Activated CD4-positive, alpha-beta T cell treated with anti-CD3 and anti-CD28 coated beads for 48 hours (primary cell): ENCODE data around the gene ARHGAP45.
"Not testable (repeated sequence)": the region's sequence is repeated elsewhere in the genome, so short reads cannot be mapped to it uniquely, and the experiment has no call there.

ENCODE experiments used
- DNase-seq: peaks from one replicate; pipeline ENCODE4 v3.0.0-alpha.2; 2020

ARHGAP45 gene

DNA sequence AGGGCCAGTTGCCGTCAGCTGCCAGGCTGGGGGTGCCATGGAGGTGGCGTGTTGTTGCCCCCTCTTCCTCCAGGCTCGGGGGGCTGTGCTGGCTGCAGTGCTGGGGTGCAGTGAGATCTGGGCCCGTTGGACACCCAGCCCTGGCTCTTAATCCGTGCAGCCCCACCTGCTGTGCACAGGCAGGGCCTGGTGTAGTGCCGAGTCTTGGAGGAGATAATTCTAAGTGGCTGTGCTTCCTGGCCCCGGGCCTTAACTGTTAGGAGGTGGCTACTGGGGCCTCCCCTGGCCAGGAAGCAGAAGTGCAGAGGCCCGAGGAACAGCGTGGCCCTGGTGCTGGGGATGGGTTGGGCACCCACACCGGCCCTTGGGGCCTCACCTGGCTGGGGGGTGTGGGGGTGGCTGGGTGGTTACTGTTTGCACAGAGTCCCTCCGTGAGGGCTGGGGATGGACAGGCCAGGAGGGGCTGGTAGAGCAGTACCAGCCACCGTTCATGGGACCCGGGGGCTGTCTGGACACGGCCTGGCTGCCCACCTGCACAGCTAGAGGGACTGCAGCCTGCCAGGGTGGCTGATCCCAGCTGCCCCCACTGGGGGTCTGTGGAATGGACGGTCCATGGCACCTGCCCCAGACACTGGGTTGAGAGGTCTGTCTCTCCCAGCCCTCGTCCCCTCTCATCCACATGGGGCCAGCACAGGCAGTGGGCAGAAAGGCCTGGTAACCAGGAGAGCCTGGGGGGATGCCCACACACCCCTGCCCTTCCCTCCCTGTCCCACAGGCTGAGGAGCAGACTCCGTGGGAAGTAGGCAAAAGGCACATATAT lies 40.1 kb downstream of the ARHGAP45 start:
- DNase-seq = no peak

DNA sequence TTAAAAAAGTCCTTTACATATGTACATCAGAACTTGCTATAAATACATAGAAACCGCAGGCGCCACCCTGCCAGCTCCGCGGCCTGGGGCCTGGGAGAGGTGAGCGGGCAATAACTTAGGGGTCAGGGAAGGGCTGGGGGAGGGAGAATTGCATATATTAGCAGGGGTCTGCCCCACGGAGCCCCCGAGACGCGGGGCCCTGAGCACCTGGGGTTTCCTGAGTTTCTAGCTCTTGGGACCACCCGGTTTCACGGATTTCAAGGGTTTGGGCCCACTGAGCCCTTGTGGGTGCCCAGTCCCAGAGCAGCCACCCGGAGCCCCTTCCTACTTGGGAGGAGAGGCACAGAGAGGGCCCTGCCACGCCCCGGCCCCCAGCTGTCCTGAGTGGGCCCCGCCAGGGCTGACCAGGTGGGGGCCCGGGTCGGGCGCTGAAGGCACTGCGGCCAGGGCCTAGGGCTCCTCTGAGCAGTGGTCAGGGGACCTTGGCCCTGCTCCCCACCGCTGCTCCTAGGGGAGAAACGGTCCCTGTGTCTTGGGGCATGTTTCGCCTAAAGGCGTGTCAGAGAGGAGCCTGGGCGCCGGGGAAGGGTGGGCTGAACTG lies 40.8 kb downstream of the ARHGAP45 start:
- no peak for DNase-seq

- DNase-seq = no peak
Measured at GRCh38 chr19:1108291-1109031, 41.5 kb downstream of the ARHGAP45 start.

DNA sequence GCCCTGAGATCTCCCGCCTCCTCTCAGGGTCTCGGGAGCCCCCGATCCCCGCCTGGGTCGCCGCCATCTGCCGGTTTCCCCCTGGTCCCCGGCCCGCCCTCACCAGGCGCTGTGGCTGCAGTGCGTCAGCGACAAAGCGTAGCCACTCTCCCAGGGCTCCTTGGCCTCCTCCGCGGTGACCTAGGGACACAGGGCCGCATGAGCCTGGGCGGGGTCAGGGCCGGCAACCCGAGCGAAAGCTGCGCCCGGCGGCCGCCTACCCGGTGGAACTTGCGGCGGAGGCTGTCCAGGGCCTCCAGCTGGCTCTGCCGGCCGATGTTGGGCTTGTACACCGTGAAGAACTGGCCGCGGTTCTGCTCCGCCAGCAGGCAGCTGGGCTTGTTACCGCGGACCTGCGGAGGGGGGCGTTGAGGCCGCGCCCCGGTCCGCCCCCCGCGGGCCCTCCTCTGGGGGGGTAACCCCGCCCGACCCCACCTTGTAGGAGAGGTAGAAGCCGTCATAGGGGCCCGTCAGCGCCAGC lies 42.1 kb downstream of the ARHGAP45 start:
- DNase-seq = no peak

- DNase-seq = no peak
Measured at GRCh38 chr19:1109697-1110671, 43.0 kb downstream of the ARHGAP45 start.

GRCh38 chr19:1110809-1111640 lies 44.1 kb downstream of the ARHGAP45 start:
- DNase-seq = no peak

DNA sequence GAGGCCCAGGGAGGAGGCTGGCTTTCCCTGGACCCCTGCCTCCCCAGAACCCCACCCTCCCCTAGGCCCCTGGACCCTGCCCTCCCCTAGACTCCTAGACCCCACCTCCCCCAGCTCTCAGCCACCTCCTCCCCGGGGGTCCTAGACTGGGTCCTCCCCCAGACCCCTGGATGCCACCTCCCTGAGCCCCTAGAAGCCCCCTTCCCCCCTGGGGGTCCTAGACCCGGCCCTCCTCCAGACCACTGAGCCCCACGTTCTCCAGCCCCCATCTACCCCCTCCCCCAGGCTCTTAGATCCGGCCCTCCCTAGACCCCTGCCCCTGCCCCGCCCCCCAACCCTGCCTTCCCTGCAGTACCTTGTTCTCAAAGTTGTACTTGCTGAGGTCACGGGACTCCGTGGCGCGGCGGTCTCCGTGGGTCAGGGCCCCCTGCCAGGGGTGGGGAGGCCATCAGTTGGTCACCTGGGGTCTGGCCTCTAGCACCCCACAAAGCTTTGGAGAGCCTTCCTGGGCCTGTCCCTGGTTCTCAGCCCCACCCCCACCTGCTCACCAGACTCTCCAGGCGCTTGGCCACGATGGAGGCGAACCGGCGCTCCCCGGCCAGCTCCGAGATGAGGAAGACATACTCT lies 44.8 kb downstream of the ARHGAP45 start:
- DNase-seq = no peak

DNA sequence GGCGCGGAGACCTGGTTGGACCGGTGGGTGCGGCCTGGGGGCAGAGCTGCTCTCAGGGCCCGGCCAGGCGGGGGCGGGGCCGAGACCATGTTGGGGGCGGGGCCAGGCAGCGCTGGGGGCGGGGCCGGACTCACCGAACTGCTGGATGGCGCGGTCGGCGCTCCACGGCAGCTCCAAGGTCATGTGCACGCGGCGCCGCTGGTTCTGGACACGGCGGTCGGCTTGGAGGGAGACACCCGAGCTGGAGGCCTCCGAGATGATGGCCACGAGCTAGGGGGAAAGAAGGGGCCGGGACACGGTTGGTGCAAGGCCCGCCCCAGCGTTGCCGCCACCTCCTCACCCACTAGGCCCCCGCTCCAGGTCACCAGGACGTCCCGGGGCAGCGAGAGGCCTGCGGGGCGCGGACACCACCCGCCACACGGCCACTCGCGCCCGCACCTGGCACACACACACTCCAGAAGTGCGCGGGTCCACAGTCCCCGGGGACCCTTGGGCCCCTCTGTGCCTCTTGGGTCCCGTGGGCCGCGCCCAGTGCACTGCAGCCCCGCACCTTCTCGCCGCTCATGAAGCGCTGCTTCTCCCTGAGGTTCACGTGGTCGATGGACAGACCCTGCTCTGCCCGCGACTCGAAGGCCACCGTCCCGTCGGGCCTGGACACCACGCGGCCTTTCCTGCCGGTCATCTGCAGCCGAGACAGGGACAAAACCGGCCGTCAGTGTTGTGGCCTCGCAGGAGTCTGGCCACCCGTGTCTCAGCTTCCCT lies 45.5 kb downstream of the ARHGAP45 start:
- DNase-seq = no peak

DNA sequence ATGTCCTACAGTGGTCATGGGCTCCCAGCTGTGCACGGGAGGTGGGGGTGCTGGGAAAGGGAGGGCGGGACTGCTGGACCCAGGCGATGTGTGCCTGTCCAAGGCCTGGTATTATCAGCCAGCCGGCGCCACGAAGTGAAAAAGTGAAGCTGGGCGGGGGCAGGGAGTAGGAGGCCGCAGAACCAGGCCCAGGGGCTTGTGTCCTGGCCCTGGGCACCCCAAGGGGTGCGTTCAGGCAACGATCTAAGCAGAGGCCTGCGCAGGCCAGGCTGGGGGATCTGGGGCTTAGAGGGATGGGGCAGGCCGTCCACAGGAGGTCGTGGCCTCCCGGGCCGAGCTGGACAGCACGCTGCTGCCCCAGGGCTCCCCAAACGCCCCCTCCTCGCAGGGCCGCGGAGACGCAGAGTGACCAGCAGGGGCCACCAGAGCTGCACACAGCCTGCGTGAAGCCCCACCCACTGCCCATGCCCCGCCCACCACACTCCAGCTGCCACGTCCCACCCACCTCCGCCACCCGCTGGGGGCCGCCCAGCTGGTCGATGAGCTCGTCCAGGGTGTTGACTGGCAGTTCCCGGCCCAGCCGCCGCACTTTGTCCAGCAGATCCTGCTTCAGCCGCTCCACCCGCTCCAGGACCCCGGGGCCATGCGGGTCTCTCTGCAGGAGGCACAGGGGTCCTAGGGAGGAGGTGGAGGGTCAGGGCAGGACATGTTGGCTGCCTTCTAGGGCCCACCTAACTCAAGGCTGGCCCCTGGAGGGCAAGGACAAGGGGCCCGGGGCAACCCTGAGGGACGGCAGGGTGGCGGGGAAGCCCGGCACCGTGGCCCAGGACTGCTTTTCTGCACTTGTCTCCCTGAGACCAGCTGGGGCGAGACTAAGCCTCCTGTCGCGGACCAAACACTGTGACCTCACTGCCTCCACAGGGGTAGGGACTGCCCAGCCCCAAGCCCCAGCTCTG lies 46.3 kb downstream of the ARHGAP45 start:
- DNase-seq = peak; percentile 91

- DNase-seq = no peak
Measured at GRCh38 chr19:1113986-1114483, 47.1 kb downstream of the ARHGAP45 start.

DNA sequence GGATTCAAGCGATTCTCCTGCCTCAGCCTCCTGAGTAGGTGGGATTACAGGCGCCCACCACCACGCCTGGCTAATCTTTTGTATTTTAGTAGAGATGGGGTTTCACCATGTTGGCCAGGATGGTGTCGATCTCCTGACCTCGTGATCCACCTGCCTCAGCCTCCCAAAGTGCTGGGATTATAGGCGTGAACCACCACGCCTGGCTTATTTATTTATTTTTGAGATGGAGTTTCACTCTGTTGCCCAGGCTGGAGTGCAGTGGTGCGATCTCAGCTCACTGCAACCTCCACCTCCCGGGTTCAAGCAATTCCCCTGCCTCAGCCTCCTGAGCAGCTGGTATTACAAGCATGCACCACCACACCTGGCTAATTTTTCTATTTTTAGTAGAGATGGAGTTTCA lies 47.8 kb downstream of the ARHGAP45 start:
- not testable (repeated sequence) for DNase-seq

DNA sequence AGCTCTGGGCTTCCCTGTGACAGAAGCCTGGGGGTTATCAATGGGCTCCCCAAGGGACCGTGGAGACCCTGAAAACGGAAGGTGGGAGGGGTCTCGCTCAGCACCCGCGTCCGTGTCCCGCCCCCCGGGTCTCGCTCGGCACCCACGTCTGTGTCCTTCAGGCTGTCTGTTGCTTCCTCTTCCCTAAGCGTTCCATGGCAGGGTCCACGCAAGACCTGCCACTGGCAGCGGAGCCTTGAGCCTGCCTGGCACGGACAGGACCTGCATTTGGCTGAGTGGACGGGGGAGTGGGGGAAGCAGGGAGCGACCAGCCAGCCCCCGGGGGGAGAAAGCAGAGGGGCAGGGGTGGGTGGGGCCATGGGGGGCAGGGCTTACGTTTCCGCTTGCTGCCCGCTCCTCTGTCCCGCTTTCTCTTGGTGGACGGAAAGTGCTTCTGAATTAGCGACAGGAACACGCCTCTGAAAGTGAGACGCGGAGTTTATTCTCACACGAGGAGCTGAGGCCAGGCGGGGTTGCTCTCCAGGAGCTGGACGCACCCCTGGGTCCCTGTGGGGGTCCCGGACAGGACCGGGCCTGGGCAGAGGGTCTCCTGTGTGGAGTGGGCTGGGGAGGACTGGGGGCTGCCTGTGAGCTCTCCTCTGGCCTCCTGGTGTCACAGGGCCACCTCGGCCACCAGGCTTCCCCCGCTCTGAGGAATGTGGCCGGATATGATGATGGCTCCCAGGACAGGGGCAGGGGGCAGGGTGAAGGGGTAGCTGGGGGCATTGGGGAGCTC lies 48.9 kb downstream of the ARHGAP45 start:
- DNase-seq = no peak

- DNase-seq = no peak
Measured at GRCh38 chr19:1116726-1117581, 50.0 kb downstream of the ARHGAP45 start.

DNA sequence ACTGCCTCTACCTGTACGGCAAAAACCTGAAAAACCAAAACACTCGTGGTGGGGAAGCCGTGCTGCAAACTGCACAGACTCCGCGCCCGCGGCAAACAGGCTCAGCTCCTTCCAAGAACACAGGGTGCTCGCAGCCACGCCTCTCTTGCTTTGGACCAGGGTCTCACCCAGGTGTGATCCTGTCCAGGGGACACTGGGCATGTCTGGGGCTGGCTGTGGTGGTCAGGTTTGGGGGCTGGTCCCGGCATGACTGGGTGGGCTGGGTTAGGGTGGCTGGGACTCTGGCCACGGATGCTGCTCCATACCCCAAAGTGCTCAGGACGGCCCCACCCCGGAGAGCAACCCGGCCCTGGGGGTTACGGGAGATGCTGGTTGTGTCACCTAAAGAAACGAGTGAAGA lies 50.7 kb downstream of the ARHGAP45 start:
- no peak for DNase-seq

DNA sequence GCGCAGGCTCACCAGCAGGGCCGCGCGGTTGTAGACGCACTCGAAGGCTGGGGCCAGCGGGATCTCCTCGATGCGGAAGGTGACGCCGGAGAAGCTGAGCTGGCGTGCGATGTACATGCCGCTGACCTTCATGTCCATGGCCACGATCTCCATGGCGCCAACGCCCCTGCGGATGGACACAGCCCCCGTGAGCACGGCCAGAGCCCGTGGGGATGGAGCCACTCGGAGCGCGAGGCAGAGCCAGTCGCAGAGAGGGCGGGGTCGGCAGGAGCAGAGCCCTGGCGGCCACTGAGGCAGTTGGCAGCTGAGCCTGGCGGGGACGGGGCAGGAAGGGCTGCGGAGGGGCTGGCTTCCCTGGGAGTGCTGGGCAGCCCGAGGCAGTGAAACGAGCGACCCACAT lies 52.0 kb downstream of the ARHGAP45 start:
- no peak for DNase-seq

DNA sequence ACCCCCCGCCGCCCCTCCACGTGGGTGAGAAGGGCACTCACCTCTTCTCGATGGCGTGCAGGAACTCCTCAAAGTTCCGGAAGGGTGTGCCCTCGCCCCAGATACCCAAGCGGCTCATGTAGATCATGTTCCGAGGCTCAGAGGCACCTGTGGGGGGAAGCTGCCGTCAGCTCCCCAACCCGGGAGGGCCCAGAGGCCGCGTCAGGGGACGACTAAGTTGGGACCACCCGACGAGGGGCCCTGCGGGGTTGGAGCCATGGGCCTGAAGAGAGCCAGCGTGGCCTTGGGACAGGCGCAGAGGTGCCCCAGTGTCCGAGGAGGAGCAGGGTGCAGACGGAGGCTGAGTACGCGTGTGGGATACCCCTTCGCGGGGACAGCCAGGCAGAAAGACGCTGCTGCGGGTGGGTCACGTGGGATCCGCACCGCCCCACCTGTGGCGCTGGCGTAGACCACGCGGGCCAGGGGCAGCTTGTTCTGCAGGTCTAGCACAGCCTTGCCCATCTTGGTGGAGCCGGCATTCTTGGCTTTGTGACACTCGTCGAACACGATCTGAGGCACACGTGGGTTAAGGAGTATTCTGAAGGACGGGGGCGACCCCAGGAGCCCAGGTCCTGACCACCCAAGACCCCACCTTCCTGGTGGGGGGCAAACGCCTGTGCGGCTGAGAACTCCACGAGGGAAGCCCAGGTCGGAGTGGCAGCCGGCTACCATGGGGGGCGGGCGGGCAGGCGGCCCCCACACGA lies 52.7 kb downstream of the ARHGAP45 start:
- DNase-seq = no peak
